Activated naive CD4-positive, alpha-beta T cell (primary cell): ENCODE results near the gene C6orf89.

Source experiments
- DNase-seq, 4 experiments: peaks; one replicate each; lab custom pipeline; 2025; lab: John Stamatoyannopoulos, UW

C6orf89 gene

GRCh38 chr6:36852481-36853147 lies 33.1 kb upstream of the C6orf89 start:
- no peak for DNase-seq

GRCh38 chr6:36853325-36853724 lies 32.4 kb upstream of the C6orf89 start:
- DNase-seq, result no peak

GRCh38 chr6:36855750-36856149 lies 30.0 kb upstream of the C6orf89 start:
- no peak for DNase-seq

- DNase-seq, result no peak
Observed at GRCh38 chr6:36856277-36856676, 29.5 kb upstream of the C6orf89 start.

GRCh38 chr6:36857325-36857724 lies 28.4 kb upstream of the C6orf89 start:
- DNase-seq, result no peak

- no peak for DNase-seq
Observed at GRCh38 chr6:36858407-36858981, 27.3 kb upstream of the C6orf89 start.

- no peak for DNase-seq
Observed at GRCh38 chr6:36860126-36860525, 25.6 kb upstream of the C6orf89 start.

- DNase-seq, result no peak
Observed at GRCh38 chr6:36862164-36862847, 23.4 kb upstream of the C6orf89 start.

- DNase-seq, result no peak
Observed at GRCh38 chr6:36862848-36863382, 22.8 kb upstream of the C6orf89 start.

GRCh38 chr6:36863670-36864540 lies 21.8 kb upstream of the C6orf89 start:
- no peak for DNase-seq

- no peak for DNase-seq
Observed at GRCh38 chr6:36865835-36866234, 19.9 kb upstream of the C6orf89 start.

GRCh38 chr6:36867471-36868224 lies 18.1 kb upstream of the C6orf89 start:
- DNase-seq, result no peak

- no peak for DNase-seq
Observed at GRCh38 chr6:36871686-36872085, 14.1 kb upstream of the C6orf89 start.

- DNase-seq, result no peak
Observed at GRCh38 chr6:36873115-36873514, 12.6 kb upstream of the C6orf89 start.

GRCh38 chr6:36873612-36874442 lies 11.9 kb upstream of the C6orf89 start:
- DNase-seq, result no peak

GRCh38 chr6:36874443-36875249 lies 11.1 kb upstream of the C6orf89 start, which contains the start of gene PPIL1:
PPIL1 (minus strand) TSS chr6:36874803; CDS start chr6:36874772, 31 bp downstream.
- DNase-seq, result peak; percentile 57 to 82 (median 70)

GRCh38 chr6:36875250-36875633 lies 10.5 kb upstream of the C6orf89 start:
- DNase-seq, result no peak

GRCh38 chr6:36884610-36885009 lies 1.1 kb upstream of the C6orf89 start:
- DNase-seq, result no peak

GRCh38 chr6:36886950-36887618 lies 1.3 kb downstream of the C6orf89 start:
- DNase-seq, result no peak
